ENCODE results near the gene ZNF780B.

Gene ZNF780B

DNA sequence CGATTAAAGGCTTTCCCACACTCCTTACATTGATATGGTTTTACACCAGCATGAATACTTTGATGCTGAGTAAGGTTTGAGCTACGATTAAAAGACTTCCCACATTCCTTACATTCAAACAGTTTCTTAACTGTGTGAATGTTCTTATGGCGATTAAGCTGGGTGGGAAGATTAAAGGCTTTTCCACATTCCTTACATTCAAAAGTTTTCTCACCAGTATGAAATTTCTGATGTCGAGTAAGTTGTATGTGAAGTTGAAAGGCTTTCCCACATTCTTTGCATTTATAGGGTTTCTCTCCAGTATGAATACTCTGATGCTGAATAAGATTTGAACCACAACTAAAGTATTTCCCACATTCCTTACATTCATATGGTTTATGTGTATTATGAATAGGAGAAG is 20.0 kb downstream of the ZNF780B start:
- DNase-seq, result no peak

DNA sequence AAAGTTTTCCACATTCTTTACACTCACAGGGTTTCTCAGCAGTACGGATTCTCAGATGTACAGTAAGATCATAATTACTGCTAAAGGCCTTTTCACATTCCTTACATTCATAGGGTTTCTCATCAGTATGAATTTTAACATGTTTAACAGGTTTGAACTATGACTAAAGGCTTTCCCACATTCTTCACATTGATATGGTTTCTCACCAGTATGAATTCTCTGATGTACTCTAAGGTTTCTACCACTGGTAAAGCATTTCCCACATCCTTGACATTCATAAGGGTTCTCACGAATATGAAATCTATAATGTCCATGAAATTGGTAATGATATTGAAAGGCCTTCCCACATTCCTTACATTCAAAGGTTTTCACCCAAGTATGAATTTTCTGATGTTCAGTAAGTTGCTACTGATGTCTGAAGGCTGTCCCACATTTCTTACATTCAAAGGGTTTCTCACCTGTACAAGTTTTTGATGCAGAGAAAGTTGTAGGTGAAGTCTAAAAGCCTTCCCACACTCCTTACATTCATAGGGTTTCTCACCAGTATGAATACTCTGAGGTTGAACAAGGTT is 22.0 kb downstream of the ZNF780B start:
- no peak for DNase-seq

DNA sequence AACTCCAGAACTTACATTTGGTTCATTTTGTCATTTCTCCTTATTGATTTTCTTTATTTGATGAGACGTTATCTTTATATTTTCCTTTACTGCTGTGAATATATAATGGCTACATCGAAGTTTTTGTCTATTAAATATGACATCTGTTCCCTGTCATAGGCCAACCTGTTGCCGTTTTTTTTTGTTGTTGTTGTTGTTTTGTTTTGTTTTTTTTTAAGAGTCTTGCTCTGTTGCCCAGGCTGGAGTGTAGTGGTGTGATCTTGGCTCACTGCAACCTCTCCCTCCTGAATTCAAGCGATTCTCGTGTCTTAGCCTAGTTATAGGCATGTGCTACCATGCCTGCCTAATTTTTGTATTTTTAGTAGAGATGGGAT is 29.4 kb downstream of the ZNF780B start:
- no peak for DNase-seq

DNA sequence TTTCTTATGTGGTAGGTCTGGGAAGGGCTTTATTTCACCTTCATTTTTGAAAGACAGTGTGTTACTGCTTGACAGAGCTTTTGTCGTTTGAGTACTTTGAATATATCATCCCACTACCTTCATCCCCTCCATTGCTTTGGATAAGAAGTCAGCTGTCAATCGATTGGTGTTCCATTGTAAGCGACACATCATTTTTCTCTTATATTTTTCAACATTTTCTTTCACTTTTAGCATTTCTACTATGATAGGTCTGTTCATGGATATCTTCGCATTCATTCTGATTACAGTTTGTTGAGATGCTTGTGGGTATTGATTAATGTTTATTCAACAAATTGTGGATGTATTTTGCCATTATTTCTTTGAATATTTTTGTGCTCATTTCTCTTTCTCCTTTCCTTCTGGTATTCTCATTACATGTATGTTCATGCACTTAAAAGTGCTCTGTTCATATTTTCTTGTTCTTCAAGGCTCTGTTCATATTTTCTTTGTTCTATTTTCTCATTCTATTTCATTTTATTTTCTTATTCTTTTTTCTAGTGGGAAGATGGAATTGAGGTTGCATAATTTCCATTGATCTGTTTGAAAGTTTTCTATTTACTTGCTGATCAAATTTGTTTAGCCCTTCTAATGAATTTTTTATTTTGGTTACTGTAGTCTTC is 30.0 kb downstream of the ZNF780B start:
- DNase-seq, result no peak

DNA sequence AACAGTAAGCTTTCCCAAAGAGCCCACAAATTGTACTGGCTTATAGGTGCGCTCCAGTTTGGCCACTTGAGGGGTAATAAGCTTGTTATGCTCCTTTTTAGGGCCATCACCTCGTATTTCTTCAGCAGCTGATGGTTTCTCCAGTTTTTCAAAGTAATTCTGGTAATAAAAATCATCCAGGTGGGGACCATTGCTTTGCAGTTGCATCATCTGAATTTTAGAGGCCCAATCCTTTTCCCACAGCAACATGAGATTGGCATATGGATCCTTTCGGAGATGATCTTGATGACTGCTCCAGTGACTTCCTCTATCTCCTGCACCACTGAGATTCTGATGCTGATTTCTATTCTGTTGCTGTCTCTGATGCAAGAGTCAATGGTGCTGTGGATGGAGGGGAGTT is 32.1 kb downstream of the ZNF780B start:
- no peak for DNase-seq

DNA sequence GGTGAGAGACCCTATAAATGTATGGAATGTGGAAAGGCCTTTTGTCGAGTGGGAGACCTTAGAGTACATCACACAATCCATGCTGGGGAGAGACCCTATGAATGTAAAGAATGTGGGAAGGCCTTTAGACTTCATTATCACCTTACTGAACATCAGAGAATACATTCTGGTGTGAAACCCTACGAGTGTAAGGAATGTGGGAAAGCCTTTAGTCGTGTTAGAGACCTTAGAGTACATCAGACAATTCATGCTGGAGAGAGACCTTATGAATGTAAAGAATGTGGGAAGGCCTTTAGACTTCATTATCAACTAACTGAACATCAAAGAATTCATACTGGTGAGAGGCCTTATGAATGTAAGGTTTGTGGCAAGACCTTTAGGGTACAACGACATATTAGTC is 42.0 kb downstream of the ZNF780B start:
- no peak for DNase-seq

DNA sequence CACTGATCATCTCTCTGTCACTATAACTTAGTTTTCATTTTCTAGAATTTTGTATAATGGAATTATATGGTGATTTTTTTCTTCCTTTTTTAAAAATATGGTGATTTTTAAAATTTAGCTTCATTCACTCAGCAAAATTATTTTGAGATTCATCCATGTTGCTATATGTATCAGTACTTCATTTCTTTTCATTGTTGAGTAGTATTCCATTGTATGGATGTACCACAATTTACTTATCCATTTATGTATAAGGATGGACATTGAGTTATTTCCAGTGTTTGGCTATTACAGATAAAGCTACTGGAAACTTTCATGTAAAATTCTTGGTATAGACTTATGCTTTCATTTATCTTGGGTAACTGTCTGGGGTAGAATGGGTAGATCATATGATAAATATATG is 46.4 kb downstream of the ZNF780B start:
- DNase-seq, result no peak

DNA sequence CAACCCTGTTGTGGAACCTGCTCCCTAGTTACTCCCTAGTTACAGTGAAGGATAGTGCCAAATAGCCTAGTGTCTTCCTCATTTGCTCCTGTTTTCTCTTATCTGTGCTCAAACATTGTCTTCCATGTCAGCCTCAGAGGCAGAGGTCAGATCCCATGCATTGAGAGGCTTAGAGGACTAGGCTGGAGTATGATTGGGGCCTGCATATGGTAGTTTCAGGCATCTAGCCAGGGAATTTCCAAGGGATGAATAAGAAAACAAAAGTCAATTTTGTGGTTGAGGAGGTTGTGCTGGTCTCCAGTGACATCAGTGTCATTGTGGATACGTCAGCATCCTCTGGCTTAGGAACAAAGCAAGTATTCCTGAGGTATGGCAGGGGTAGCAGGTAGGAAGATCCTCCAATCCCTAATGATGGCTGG is 49.7 kb downstream of the ZNF780B start:
- DNase-seq, result no peak

DNA sequence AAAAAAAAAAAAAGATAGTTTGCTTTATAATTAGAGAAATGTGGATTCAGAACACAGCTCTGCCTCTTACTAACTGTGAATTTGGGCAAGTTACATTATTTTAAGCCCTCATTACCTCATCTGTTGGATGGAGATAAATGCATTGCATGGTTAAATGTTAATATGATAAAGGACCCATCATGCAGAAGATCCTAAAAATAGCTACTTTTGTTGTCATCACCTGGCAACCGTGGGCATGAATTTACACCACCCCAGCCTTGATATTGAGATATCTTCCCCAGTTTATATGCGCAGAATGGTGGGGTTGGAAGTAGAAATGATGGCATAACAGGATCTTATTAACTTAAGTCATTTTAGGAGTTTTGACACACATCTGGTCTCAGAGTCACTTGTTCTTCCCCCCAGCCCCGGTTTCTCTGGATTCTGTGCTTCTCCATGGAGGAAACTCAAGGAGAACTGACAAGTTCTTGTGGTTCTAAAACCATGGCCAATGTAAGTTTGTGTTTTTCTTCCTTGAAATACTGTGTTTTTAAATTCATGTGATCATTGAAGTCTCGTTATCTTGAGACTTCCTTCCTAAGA is 50.2 kb downstream of the ZNF780B start:
- DNase-seq, result no peak

DNA sequence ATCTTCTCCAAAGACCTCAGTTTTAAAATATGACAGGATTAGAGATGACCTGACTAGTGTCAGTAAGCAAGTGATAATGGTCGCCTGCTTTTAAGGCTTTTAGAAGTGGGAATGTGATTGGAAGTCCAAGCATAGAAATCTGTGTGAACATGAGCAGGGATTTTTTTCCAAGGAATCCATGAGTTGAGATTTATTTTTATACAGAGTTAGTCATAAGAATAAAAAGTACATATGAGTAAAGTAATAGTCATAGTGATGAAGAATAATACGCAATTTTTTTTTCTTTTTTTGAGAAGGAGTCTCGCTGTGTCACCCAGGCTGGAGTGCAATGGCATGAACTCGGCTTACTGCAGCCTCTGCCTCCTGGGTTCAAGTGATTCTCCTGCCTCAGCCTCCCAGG is 57.5 kb downstream of the ZNF780B start:
- no peak for DNase-seq

DNA sequence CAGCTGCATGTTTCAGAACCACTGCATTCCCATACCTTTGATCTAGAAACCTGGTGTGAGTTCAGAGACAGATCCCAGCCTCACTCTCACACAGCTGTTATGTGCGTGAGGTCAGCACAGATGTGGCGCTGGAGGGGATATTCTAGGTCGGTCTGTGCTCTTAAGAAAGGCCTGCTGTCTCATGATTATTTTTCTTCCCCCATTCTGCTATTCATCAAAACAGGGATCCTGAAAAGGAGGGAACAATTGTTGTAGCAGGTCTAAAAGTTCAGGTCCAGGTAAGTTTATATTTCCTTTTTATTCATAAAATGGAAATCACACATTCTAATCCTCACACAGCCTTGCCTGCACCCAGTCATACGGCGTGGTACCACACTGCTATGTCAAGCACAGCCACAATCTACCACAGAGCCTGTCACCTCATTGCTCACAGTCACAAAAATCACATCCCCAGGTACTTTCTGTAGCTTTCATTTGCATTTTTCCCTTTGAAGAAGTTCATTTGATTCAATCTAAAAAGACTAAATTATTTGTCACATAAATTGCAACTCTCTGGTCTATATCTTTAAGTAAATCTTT is 58.3 kb downstream of the ZNF780B start:
- DNase-seq, result no peak

DNA sequence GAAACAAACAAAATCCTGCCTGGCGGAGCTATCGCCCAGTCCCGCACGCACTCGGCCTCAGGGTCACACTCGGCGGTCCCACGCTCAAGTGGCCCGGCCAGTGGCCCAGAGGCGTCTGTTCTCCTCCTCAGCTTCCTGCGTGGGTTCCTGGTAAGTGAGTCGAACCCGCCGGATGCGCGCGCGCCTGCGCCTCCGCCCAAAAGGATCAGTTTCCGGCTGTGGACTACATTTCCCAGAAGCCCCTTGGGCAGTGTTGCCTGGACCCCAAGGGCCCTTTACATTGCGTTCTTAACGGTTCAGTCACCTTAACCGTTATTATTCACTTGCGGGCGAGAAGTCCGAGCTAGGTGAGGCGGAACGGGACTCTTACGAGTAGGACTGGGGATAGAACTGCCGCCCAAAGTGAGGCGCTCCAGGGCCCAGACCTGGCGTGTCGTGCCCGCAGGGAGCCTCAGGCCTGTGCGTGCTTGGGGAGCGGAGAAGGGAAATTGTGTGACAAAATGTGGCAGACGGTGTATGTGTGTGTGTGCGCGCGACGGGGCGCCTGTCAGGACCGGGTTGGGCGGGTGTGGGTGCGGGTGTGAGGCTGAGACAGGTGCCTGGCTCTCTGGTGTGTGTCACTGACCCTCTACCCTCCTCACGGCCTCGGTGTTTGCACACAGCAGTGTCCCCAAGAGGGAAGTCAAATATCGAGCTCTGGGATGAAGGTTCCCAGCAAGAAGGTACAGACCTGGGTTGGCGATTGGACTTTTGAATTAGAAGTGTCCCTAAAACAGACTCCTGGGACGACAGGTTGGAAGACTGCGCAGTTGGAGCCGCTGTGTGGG is 59.0 kb downstream of the ZNF780B start, which contains the start of gene ZNF546:
Gene ZNF546 (plus strand): TSS at position 250 of the 827 bp plus-strand sequence. CDS start 1,267 bp downstream, outside the sequence.
- DNase-seq, result peak; percentile 86

DNA sequence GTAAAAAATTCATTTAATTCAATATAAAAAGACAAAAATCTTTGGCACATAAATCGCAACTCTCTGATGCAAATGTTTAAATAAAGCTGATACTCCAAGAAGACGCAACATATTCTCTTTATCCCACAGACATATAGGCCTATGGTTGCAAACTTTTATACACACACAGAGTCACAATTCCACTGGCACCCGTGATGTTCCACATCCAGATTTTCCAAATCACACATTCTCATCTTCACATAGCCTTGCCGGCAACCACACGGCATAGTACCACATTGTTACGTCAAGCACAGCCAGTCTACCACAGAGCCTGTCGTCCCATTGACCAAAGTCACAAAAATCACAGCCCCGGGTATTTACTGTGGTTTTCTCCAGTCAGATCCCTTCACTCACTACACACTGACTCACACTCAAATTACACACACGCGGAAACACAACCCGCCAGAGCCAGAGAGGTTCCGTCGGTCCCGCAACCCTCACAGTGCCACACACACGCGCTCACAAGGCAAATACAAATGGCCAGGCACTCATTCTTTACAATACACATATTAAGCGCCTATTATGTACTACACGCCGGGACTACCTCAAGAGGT is 59.7 kb downstream of the ZNF780B start:
- DNase-seq, result no peak

DNA sequence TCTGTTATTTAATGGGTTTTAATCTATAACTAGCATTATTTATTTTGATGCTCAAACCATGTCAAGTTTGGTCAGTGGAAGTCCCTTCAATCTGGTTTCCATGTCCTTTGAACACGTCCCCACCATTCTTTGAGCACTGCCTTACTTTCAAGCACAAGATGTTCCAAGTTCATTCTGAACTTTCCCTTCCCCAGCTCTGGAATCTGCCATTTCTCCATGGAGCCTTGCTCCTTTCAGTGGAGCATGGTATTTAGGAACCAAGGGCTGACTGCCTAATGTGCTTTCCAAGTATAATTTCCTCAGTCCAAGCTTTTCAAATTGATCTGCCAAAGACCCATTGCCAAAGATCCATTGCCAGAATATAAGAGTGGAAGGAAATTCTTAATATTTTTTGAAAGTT is 60.2 kb downstream of the ZNF780B start:
- DNase-seq, result no peak

DNA sequence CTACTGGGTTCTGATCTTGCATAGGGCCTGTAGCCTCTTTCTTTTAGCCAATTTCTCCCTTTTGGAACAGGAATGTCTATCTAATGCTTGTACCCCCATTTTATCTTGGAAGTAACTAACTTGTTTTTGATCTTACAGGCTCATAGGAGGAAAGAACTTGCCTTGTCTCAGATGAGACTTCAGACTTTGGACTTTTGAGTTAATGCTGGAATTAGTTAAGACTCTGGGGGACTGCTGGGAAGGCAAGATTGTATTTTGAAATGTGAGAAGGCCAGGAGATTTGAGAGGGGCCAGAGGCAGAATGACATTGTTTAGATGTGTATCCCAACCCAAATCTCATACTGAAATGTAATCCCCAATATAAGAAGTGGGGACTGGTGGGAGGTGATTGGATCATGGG is 61.7 kb downstream of the ZNF780B start:
- no peak for DNase-seq

DNA sequence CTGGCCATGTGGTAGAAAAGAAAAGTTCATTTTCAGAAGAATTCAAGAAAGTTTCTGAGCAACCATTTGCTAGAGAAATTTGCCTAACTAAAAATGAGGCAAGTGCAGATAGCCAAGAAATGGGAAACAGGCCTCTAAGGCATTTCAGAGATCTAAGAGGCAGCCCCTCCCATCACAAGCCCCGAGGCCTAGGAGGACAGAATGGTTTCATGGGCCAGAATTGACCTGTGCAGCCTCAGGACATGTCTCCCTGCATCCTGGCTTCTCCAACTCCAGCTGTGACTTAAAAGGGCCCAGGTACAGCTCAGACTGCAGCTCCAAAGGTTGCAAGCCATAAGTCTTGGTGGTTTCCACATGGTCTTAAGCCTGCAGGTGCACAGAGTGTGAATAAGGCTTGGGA is 62.4 kb downstream of the ZNF780B start:
- DNase-seq, result no peak

DNA sequence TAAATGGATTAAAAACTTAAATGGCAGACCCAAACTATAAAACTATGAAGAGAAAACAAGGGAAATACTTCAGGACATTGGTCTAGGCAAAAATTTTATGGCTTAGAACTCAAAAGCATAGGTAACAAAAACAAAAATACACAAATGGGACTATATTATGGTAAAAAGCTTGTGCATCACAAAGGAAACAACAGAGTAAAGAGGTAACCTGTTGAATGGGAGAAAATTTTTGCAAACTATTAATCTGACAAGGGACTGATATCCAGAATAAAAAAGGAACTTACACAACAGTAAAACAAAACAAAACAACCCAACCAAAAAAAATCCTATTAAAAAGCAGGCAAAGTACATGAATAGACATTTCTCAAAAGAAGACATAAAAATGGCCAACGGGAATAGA is 68.4 kb downstream of the ZNF780B start:
- no peak for DNase-seq

DNA sequence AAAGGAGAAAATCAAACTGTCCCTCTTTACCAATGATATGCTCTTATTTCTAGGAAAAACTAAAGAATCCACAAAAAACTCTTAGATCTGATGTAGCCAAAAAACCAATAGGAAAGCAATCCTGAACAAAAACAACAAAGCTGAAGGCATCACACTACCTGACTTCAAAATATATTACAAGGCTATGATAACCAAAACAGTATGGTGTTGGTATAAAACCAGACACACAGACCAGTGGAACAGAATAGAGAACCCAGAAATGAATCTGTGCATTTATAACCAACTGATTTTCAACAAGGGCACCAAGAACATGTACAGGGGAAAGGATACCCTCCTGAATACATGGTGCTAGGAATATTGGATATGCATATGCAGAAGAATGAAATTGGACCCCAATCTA is 68.9 kb downstream of the ZNF780B start:
- DNase-seq, result no peak

DNA sequence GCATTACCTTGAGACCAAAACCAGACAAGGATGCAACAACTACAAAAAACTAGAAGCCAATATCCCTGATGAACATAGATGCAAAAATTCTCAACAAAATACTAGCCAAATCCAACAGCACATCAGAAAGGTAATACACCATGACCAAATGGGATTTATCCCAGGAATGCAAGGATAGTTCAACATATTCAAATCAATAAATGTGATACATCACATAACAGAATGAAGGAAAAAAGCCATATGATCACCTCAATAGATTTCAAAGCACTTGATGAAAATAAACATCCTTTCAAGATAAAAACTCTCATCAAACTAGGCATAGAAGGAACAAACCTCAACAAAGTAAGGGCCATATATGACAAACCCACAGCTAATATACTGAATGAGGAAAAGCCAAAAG is 69.4 kb downstream of the ZNF780B start:
- DNase-seq, result no peak

DNA sequence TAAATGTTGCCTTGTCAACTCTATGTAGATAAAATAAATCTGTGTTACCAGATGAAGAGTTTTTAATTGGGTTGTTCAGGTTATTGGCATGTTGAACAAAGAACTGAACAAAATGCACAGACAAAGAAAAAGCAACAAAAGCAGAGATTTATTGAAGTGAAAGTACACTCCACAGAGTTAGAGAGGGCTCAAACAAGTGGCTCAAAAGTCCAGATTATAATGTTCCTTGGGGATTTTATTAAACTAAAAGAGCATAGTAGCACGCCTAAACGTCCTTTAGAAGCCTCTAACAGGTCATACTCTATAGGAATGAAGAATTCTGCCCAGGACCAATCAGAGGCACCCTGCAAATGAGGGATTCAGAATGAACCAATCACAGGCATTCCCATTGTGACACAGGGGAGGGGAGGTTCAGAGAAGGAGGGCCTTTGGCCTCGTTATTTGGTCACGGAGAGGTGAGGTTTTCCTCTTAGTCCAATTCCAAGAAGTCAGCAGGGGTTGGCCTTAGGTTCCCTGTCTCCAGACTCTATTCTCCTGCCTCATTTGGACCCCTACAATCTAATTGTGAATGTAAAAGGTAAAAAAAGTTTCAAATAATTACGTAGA is 72.2 kb downstream of the ZNF780B start:
- DNase-seq, result no peak

DNA sequence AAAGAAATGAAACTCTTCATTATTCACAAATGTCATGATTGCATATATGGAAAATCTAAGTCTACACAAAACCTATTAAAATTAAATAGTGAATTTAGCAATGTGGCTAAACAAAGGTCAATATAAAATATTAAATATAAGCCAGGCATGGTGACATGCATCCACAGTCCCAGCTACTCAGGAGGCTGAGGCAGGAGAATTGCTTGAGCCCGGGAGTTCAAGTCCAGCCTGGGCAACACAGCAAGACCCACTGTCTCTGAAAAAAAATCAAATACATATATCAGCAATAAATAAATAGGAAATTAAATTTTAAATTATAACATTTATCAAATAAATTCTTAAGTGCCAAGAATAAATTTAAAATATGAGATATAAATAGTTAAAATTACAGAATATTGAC is 73.1 kb downstream of the ZNF780B start:
- no peak for DNase-seq
